T-helper 1 cell treated with Interleukin-12 subunit alpha and Interleukin-12 subunit beta and Interleukin-4 antibody, amounts not matched to agents 30 μg/mL and 1 μg/mL, for 36 hours (primary cell): ENCODE results near the gene ADCY5.

Experiments
- H3K27ac Mint-ChIP-seq: one replicate; pipeline ENCODE4 v1.8.0; 2021; ENCODE audit warnings: mild to moderate bottlenecking, mixed read lengths
- H3K27me3 Mint-ChIP-seq: one replicate; pipeline ENCODE4 v1.8.0; 2021; ENCODE audit warnings: low read depth, mixed read lengths
- H3K36me3 Mint-ChIP-seq: one replicate; pipeline ENCODE4 v1.8.0; 2021; ENCODE audit warnings: low read depth, mixed read lengths
- H3K4me1 Mint-ChIP-seq: one replicate; pipeline ENCODE4 v1.8.0; 2021; ENCODE audit warnings: low read depth, mixed read lengths
- H3K4me3 Mint-ChIP-seq: one replicate; pipeline ENCODE4 v1.8.0; 2021; ENCODE audit warnings: mild to moderate bottlenecking, moderate library complexity, mixed read lengths
- H3K9me3 Mint-ChIP-seq: one replicate; pipeline ENCODE4 v1.8.0; 2021; ENCODE audit warnings: mixed read lengths

Gene ADCY5

DNA sequence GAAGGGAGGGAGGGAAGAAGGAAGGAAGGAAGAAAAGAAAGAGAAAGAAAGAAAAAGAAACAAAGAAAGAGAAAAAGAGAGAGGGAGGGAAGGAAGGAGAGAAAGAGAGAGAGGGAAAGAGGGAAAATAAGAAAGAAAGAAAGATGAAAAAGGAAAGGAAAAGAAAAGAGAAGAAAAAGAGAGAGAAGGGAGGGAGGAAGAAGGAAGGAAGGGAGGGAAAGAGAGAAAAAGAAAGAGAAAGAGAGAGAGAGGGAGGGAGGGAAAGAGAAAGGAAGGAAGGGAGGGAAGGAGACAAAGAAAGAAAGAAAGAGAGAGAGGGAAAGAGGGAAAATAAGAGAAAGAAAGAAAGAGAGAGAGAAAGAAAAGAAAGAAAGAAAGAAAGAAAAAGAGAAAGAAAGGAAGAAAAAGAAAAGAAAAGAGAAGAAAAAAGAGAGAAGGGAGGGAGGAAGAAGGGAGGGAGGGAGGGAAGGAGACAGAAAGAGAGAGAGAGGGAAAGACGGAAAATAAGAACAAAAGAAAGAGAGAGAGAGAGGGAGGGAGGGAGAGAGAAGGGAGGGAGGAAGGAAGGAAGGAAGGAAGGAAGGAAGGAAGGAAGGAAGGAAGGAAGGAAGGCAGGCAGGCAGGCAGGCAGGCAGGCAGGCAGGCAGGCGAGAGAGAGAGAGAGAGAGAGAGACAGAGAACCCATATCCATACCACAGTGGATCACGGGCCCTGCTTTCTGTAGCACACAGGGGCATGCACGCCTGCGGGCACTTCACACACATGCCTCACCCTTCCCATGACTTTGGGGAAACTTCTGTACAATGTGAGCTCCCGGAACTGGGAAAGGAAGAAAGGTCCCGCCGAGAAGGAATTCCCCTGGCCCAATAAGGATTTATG lies 52.5 kb downstream of the ADCY5 start:
- no peak overlapping the region for H3K27ac Mint-ChIP-seq
- H3K9me3 Mint-ChIP-seq = no peaks in the 10 kb centered on the region
- H3K36me3 Mint-ChIP-seq = no peaks in the 10 kb centered on the region
- H3K4me3 Mint-ChIP-seq = no peak overlapping the region
- H3K27me3 Mint-ChIP-seq = peaks cover 4% of the 10 kb centered on the region
- H3K4me1 Mint-ChIP-seq = no peaks in the 10 kb centered on the region

DNA sequence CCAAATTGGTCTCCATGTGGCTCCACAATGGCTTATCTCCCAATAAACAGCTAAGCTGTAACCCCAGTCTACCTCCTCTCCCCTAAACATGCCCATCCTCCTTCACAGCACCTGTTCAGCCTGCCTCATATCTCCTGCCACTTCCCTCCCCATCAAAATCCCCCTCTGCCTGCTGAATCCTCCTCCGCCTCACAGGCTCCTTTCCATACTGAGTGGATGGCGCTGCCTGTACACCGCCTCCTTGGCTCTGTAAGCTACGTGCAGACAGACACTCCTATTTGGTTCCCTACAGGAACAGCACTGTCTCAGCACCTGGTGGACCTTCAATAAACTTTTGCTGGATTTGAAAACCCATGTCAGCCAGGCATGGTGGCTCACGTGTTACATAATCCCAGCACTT lies 53.7 kb downstream of the ADCY5 start:
- Mint-ChIP-seq H3K4me1 (no peaks in the 10 kb centered on the region), H3K27ac (no peak overlapping the region), H3K36me3 (no peaks in the 10 kb centered on the region), H3K27me3 (peaks cover 4% of the 10 kb centered on the region), H3K4me3 (no peak overlapping the region), H3K9me3 (no peaks in the 10 kb centered on the region)

DNA sequence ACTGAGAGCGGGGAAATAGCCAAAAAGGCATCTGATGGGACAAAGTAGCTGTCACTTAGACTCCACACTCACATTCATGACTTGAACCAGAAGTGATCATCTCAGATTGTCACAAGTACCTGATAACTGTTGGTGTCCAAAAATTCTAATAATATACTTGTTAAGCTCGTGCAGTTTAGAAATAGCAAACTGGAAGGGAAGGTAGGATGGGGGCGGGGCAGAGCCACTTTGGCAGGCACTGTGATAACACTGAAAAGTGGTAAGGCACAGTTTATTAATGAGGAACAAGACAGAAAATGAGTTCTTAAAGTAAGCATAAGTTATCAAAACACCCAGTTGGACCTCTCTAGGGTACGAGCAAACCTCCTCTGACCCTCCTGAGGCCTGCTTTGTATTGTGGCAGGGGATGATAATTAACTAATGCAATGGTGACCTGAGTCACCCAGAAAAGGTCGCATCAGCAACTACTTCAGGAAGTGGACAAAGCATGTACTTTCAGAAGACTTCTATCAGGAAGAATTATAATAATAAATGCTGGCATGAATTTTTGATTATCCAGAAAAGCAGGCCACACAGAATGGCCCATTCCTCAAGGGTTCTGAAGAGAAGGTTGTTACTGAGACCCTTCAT lies 54.4 kb downstream of the ADCY5 start:
- Mint-ChIP-seq H3K27ac (no peak overlapping the region), H3K9me3 (no peaks in the 10 kb centered on the region), H3K36me3 (no peaks in the 10 kb centered on the region), H3K4me3 (no peak overlapping the region), H3K27me3 (peaks cover 4% of the 10 kb centered on the region), H3K4me1 (no peaks in the 10 kb centered on the region)

DNA sequence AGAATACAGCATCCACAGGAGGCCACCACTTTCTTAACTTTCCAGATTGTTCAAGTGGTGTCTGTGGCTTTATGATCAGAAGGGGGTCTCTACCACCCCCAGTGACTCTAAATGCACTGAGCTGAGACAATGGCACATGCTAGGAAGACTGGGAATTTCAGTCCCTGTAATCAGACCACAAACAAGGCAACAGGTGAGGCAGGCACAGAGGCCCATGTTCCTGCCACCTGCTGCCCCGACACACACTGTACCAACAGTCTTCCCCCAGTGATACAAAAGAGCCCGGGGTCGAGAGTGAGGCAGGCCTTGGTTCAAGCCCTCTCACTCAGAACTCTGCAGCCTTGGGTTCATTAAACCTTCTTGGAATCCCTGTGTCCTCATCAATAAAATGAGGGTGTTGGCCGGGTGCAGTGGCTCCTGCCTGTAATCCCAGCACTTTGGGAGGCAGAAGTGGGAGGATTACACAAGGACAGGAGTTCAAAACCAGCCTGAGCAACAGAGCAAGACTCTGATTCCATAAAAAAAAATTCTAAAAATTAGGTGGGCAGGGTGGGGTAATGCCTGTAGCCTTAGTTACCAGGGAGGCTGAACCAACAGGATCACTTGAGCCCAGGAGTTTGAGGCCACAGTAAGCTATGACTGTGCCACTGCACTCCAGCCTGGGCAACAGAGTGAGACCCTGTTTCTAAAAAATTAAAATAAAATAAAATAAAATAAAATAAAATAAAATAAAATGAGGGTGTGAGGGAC lies 55.8 kb downstream of the ADCY5 start:
- Mint-ChIP-seq H3K4me1 (no peaks in the 10 kb centered on the region), H3K27ac (no peak overlapping the region), H3K27me3 (no peaks in the 10 kb centered on the region), H3K36me3 (no peaks in the 10 kb centered on the region), H3K4me3 (no peak overlapping the region), H3K9me3 (no peaks in the 10 kb centered on the region)

DNA sequence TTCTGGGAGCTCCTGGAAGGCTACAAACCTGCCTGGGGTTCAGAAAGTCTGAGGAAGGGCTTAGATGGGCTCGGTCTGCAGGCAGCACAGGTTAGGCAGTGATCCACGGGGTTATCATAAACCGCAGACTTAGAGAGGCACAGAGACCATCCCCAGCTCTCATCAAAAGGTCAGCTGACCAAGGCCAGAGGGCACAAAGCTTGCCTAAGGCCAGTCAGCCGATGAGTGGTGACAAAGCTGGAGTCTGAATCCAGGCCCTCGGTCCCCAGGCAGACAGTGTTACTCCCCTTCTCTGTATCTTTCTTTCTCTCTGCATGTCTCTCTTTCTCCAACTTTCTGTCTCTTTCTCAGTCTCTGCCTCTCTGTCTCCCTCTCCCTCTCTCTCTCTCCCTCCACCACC lies 56.5 kb downstream of the ADCY5 start:
- no peaks in the 10 kb centered on the region for H3K4me1 Mint-ChIP-seq
- H3K27ac Mint-ChIP-seq = no peak overlapping the region
- H3K9me3 Mint-ChIP-seq = no peaks in the 10 kb centered on the region
- no peaks in the 10 kb centered on the region for H3K36me3 Mint-ChIP-seq
- no peaks in the 10 kb centered on the region for H3K27me3 Mint-ChIP-seq
- no peak overlapping the region for H3K4me3 Mint-ChIP-seq

DNA sequence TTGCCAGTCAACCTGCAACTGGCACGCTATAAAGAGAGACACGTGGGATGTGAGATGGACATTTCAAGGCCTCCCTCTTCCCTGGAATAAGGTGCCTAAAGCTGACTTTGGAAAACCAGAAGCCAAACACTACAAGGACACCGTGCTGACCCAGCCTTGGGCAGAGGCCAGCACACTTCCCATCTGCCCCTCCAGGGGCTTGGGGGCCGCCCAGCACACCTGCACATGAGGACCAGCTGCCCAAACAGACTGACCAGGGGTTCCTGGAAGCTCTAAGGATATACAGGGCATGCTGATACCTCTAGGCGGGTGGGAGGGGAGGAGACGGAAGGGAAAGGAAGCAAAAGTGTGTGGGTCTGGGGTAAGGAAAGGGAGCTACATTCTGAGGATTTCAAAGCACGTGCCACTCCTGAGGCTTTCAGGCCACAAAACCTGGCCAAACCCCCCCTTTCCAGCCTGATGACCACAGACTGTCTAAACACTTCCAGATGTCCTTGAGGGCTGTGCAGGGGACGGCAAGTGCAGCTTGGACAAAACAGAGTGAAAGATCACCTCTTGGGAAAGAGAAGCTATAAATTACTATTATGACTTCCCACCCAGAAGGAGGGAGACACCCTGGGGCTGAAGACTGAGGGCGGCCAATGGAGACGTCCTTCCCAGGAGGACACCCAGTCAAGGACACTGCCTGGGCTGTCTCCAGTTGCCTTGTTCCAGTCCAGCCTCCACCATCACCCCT lies 57.9 kb downstream of the ADCY5 start:
- H3K4me1 Mint-ChIP-seq = no peaks in the 10 kb centered on the region
- H3K9me3 Mint-ChIP-seq = no peaks in the 10 kb centered on the region
- no peaks in the 10 kb centered on the region for H3K36me3 Mint-ChIP-seq
- peaks cover 4% of the 10 kb centered on the region for H3K27me3 Mint-ChIP-seq
- H3K4me3 Mint-ChIP-seq = no peak overlapping the region
- H3K27ac Mint-ChIP-seq = no peak overlapping the region

DNA sequence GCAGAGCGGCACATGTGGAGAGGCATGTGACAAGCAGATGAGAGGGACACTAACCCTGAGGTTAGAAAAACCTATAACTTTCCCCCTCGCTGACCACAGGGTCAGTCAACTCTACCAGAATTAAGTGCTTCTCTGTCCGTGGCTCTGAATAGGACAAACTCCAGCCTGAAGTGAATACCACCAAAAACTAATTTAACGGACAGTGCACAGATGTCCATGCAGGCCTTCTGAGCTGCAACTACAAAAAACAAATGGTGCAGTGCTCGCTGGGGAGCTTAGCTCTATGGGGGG lies 59.3 kb downstream of the ADCY5 start:
- no peaks in the 10 kb centered on the region for H3K36me3 Mint-ChIP-seq
- H3K27ac Mint-ChIP-seq = no peak overlapping the region
- H3K4me3 Mint-ChIP-seq = no peak overlapping the region
- H3K4me1 Mint-ChIP-seq = no peaks in the 10 kb centered on the region
- no peaks in the 10 kb centered on the region for H3K9me3 Mint-ChIP-seq
- peaks cover 4% of the 10 kb centered on the region for H3K27me3 Mint-ChIP-seq

DNA sequence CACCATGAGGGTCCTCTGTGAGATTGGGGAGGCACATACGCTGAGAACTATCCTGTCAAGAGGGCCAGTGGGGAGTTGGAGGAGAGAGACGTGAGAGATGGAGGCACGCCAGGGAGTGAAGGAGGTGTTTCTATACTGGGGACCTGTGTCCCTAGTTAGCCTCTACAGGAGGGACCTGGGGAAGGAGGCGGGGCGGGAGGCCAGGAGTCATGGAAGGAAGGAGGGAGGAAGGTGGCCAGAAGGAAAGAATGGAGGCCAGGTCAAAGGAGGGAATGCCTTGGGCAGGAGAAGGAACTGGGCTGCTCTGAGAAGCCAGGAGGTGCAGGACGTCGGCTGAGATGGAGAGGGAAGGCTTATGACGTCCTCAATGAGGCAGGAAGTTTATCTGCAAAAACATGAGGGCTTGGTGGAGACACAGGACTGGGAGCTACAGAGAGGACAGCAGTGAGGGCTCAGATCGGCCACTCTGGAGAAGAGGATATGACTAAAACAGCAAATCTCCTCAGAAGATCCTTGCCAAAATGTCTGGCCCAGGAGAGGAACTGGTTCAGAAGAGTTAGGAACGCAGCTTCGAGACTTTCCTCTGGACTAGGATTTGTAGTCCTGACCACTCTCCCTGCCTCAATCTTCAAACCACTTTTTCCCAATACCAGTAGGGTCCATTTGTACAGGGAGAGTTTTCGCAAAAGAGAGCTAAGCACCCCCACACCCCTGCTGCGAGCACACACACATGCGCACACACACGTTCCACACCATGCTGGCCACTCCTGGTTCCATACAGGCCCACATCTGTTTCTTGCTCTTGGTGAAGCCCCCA lies 59.9 kb downstream of the ADCY5 start:
- H3K4me1 Mint-ChIP-seq = no peaks in the 10 kb centered on the region
- no peaks in the 10 kb centered on the region for H3K9me3 Mint-ChIP-seq
- H3K36me3 Mint-ChIP-seq = no peaks in the 10 kb centered on the region
- no peak overlapping the region for H3K4me3 Mint-ChIP-seq
- H3K27ac Mint-ChIP-seq = no peak overlapping the region
- peaks cover 4% of the 10 kb centered on the region for H3K27me3 Mint-ChIP-seq

DNA sequence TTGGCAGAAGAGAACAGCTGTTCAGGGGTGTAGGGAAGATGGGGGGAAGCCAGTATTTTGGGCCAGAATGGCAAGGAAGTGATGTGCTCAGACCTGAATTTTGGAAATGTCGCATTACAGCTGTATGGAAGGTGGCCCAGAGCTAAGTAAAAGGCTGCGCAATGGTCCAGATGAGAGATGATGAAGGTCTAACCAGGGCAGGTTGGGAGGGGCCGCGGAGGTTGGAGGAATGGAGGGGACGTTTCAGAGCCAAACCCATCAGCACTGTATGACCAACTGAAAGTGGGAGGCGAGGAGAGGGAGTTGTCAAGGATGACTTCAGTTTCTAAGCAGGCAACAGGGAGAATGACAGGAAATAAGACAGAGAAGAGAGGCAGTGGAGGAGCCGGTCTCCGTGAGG lies 60.8 kb downstream of the ADCY5 start:
- H3K4me1 Mint-ChIP-seq = no peaks in the 10 kb centered on the region
- no peaks in the 10 kb centered on the region for H3K36me3 Mint-ChIP-seq
- no peaks in the 10 kb centered on the region for H3K9me3 Mint-ChIP-seq
- no peak overlapping the region for H3K4me3 Mint-ChIP-seq
- H3K27ac Mint-ChIP-seq = no peak overlapping the region
- H3K27me3 Mint-ChIP-seq = peaks cover 4% of the 10 kb centered on the region

DNA sequence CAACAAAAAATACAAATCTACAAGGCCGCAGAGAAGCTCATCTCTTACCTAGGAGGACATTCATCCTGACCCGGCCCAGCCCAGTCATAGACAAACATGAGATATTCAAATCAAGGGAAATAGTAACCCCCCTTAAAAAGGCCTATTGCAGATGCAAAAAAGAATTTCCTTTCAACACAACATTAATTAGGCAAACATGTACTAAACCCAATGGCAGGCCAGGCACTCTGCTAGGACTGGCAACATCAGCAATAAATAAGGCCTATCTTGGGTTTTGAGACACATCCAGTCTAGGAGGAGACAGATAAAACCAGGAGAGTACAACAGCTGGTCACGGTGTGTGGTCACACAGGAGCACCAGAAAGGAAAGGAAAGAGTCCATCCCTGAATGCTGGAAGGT lies 61.4 kb downstream of the ADCY5 start:
- no peaks in the 10 kb centered on the region for H3K9me3 Mint-ChIP-seq
- H3K4me1 Mint-ChIP-seq = no peaks in the 10 kb centered on the region
- no peak overlapping the region for H3K4me3 Mint-ChIP-seq
- H3K27me3 Mint-ChIP-seq = peaks cover 4% of the 10 kb centered on the region
- no peaks in the 10 kb centered on the region for H3K36me3 Mint-ChIP-seq
- no peak overlapping the region for H3K27ac Mint-ChIP-seq

DNA sequence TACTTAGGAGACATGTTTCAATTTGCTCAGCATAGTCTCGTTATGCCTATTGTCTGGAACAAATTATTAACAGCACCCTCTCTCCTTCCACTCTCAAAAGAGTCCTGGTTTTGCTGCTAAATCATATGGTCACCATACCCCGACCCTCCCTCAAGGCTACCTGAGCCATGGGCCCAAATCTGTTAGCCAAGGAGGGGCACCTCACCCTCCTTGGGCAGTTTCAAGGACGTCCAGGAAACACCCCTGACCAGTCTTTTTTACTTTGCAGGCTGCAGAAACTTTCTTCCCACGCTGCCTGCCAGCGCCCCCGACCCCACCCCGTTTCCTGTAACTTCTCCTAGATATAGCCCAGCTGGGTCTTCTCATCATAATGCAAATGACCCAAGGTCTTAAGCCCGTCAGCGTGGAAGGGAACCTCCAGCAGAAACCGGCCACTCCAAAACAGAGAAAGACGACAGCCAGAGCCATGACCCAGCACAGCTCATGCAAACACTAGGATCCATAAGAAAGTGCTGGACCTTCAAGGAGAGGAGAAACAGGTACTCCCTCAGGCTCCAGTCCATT lies 62.3 kb downstream of the ADCY5 start:
- no peaks in the 10 kb centered on the region for H3K4me1 Mint-ChIP-seq
- H3K27ac Mint-ChIP-seq = no peak overlapping the region
- no peak overlapping the region for H3K4me3 Mint-ChIP-seq
- no peaks in the 10 kb centered on the region for H3K9me3 Mint-ChIP-seq
- peaks cover 4% of the 10 kb centered on the region for H3K27me3 Mint-ChIP-seq
- no peaks in the 10 kb centered on the region for H3K36me3 Mint-ChIP-seq

DNA sequence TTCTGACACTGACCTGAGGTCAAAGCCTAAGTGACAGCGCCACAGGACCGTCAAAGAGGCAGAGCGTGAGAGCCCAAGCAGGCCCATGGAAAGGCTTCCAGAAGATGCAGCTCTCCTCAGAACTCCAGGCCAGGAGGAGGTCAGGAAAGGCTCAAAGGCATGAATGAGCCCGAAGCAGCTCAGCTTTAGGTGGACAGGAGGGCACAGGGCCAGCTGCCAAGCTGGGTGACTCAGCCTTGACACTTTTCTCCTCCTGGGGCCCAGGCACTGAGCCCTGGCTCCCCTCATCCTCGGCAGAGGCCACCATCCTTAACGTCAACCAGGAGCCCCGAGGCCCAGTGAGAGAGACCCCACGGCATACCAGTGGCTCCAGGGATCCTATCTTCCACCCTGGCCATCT lies 62.9 kb downstream of the ADCY5 start:
- H3K4me3 Mint-ChIP-seq = no peak overlapping the region
- no peaks in the 10 kb centered on the region for H3K36me3 Mint-ChIP-seq
- H3K9me3 Mint-ChIP-seq = no peaks in the 10 kb centered on the region
- H3K27ac Mint-ChIP-seq = no peak overlapping the region
- peaks cover 4% of the 10 kb centered on the region for H3K27me3 Mint-ChIP-seq
- H3K4me1 Mint-ChIP-seq = no peaks in the 10 kb centered on the region

DNA sequence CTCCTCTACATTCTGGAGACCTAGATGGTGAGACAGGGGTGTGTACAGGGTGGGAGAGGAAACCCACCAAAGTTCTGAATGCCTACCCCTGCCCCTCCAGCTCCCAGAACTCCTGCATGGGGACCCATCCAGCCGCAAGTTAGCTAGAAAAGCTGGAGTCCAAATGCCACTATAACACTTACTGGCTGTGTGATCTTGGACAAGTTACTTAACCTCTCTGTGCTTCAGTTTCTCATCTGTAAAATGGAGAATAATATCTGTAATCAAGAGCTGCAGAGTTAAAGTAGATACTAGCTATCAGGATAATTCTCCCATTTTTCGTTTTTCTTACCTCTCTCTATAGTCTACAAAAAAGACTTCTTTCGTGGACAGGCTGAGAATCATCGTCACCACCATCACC lies 63.4 kb downstream of the ADCY5 start:
- H3K36me3 Mint-ChIP-seq = no peaks in the 10 kb centered on the region
- peaks cover 4% of the 10 kb centered on the region for H3K27me3 Mint-ChIP-seq

DNA sequence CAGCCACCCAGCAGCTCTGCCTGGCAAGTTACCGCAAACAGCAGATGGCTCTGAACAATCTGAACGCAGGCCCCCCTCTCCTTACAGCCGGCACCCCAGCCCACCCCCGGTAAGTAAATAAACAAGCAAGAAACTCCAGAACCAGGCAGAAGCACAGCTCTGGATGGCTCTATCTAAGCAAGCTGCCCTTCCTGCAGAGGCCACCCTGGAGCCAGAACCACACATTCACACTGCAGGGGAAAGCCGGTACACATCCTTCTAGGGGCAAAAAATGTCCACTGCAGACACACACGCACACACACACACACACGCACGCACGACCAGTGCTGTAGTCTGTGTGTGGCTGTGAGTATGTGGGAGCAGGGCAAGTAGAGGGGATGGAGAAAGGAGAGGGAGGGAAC lies 63.9 kb downstream of the ADCY5 start:
- no peaks in the 10 kb centered on the region for H3K4me1 Mint-ChIP-seq
- no peak overlapping the region for H3K27ac Mint-ChIP-seq
- H3K9me3 Mint-ChIP-seq = no peaks in the 10 kb centered on the region
- no peak overlapping the region for H3K4me3 Mint-ChIP-seq
- peaks cover 4% of the 10 kb centered on the region for H3K27me3 Mint-ChIP-seq
- H3K36me3 Mint-ChIP-seq = no peaks in the 10 kb centered on the region

More for the DNA sequence above, 63.4 kb downstream of the ADCY5 start:
- H3K4me1 Mint-ChIP-seq = no peaks in the 10 kb centered on the region
- H3K4me3 Mint-ChIP-seq = no peak overlapping the region
- no peaks in the 10 kb centered on the region for H3K9me3 Mint-ChIP-seq
- H3K27ac Mint-ChIP-seq = no peak overlapping the region
